Measurements from ENCODE around the gene AOC2.
A peak's percentile ranks its signal among the peaks of the same experiment; 100 is the strongest.

The AOC2 gene, protein sequence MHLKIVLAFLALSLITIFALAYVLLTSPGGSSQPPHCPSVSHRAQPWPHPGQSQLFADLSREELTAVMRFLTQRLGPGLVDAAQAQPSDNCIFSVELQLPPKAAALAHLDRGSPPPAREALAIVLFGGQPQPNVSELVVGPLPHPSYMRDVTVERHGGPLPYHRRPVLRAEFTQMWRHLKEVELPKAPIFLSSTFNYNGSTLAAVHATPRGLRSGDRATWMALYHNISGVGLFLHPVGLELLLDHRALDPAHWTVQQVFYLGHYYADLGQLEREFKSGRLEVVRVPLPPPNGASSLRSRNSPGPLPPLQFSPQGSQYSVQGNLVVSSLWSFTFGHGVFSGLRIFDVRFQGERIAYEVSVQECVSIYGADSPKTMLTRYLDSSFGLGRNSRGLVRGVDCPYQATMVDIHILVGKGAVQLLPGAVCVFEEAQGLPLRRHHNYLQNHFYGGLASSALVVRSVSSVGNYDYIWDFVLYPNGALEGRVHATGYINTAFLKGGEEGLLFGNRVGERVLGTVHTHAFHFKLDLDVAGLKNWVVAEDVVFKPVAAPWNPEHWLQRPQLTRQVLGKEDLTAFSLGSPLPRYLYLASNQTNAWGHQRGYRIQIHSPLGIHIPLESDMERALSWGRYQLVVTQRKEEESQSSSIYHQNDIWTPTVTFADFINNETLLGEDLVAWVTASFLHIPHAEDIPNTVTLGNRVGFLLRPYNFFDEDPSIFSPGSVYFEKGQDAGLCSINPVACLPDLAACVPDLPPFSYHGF

DNA sequence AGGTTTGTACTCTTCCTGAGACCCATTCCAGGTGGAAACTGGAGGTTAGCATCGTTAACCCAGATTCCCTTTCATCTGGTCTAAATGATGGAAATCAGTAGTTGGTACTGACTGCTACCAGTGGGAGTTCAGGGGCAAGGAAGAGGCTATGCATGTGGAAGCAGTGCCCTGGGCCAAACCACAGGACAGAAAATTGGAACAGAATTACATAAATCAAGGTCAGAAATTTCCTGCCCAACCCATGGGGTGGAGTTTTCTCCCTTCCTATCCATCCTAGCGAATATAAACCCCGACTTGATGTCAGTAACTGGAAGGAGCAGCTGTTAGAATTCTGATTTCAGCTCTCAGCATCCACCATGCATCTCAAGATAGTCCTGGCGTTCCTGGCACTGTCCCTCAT is at the start of gene AOC2:
AOC2 (plus strand) TSS at position 310 of the 400 bp plus-strand sequence; CDS start at position 357, 47 bp downstream.
- DNase-seq (ENCODE audit: low read depth), result no peak

DNA sequence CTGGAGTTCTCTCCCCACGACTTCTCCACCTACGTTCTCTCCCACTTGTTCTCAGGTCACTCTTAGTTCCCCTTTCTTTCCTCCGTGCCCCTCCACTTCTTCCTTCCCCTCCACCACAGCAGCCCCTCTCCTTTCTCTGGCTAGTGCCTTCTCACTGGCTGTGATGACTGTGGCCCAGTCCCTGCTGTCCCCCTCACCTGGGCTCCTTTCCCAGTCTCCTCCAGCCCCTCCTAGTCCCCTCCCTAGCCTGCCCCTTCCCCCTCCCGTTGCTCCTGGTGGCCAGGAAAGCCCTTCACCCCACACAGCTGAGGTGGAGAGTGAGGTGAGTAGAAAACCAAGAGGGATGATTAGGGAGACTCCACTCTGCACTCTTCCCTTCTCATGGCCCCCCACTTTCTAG is 49.3 kb upstream of the AOC2 start:
- no peak for DNase-seq (ENCODE audit: low read depth)

DNA sequence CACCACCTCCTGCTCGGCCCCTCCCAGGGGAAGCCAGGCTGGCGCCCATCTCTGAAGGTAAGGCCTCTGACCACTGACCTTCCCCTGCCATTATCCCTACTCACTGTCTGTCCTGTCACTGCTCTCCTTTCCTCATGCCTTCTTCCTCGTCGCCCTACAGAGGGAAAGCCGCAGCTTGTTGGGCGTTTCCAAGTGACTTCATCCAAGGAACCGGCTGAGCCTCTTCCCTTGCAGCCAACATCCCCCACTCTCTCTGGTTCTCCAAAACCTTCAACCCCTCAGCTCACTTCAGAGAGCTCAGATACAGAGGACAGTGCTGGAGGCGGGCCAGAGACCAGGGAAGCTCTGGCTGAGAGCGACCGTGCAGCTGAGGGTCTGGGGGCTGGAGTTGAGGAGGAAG is 48.9 kb upstream of the AOC2 start:
- no peak for DNase-seq (ENCODE audit: low read depth)

DNA sequence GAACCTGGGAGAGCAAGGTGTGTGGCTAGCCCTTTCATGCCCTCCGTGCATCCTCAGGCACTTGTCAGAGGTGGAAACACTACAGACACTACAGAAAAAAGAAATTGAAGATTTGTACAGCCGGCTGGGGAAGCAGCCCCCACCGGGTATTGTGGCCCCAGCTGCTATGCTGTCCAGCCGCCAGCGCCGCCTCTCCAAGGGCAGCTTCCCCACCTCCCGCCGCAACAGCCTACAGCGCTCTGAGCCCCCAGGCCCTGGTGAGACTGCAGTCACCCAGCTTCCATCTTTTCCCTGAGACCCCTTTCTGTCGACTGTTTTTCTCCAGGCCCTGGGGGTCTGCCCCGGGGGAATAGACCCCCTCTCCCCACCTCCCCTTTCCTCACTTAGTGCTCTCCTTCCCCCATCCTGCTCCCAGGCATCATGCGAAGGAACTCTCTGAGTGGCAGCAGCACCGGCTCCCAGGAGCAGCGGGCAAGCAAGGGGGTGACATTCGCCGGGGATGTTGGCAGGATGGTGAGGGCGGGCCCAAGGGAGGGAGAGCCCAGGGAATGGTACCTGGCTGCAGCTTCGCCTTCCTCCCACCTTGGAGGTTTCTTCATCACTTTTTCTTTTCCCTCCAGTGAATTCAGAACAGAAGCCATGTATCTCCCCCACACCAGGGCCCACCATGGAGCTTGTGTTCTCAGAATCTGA is 48.2 kb upstream of the AOC2 start:
- DNase-seq (ENCODE audit: low read depth), result no peak

DNA sequence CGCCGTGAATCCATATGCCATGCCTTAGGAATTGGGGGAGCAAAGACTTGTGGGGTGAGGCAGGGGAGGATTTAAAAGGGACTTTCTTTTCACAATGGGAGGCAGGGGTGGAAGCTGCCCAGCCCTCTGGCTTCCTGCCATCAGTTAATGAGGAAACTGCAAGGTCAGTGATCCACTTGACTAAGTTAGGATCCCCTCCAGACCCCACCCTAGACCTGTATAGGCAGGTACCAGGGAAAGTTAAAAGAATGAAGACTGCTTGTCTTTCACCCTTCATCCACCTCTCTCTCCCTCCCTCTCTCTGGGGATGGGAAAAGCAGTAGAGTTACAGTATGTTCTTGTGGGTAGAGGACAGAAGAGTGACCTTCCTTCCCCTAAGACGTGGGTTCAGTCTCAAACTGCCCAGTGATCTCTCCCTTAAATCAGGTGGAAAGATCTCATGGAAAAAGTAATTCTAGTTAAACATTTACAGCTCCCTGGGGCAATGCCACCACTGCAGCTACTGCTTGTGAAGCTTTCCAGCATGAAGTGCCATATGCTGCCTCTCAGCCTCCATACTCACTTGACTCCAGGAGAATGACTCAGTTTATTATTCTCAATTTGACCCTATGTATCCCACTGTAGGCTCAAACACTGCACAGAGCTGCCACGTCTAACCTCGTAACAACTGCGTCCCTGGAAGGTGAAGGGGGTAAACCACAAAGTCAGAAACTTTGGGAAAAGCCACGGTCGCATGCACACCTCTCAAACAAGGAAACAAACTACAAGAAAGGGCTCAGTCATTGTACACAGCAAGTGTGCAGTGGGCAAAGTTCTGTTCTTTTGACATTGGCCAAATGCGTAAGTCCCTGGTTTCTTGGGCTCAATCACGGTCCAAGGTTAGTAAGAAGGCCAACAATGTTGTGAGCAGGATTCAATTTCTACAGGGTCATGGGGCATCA is 47.0 kb upstream of the AOC2 start:
- DNase-seq (ENCODE audit: low read depth), result no peak

DNA sequence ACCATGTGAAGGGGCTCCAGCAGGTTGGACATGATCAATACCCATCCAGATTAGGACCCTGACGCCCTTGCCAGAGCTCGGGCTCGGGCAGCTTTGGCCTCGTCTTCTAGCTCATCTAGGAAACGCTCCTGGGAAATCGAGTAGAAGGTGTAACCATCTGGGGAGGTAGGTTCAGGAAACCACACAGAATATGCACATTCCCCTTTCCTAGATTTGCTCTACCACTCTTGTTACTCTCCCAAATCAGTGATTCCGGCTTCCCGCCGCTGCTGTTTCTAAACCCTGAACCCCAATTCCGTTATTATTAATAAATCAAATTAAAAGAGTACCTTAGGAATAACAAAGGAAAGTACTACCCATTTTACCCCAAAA is 46.4 kb upstream of the AOC2 start:
- DNase-seq (ENCODE audit: low read depth), result no peak

DNA sequence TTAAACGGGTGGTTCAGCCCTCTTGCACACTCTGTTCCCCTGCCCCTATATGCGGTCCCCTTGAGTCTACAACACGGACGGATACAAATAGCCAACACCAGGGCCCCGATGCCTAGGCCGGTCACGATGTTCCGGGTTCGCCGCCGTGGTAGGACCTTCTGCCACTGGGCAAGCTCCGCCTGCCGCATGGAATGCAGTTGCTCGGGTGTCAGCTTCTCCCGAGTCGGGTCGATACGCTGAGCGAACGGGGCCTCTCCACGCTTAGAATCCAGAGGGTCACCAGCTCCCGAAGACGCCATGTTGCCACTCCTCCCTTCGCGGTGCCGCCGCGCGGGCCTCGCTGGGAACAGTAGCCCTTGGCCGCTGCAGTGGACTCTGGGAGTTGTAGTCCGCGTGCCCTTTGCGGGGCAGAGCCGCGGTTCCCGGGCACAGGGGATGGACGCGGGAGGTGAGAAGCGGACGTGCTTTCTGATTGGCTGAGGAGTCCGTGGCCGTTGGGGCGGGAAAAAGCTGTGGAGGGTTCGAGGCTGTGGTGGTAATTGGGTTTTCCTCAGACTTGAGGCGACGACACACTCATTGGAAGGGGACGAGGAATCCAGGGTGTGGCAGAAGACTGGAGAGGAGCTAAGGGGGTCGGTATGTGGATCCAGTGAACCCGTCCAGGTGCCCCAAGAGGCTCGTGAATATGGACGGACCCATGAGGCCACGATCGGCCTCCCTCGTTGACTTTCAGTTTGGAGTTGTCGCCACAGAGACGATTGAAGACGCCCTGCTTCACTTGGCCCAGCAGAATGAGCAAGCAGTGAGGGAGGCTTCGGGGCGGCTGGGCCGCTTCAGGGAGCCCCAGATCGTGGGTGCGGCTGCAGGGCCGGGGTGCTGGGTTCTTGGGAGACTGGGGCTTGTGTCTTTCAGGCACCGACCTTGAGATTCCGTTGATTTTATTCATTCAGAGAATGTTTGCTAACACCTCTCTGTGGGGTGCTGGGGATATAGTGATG is 45.7 kb upstream of the AOC2 start, which contains the start of the genes CNTD1 and COA3:
CNTD1 (plus strand) TSS at position 479 of the 998 bp plus-strand sequence; CDS start at position 686, 207 bp downstream.
COA3 (minus strand) TSS at position 322 of the 998 bp plus-strand sequence; CDS start at position 299, 23 bp downstream.
- peak; percentile 67 for DNase-seq (ENCODE audit: low read depth)

DNA sequence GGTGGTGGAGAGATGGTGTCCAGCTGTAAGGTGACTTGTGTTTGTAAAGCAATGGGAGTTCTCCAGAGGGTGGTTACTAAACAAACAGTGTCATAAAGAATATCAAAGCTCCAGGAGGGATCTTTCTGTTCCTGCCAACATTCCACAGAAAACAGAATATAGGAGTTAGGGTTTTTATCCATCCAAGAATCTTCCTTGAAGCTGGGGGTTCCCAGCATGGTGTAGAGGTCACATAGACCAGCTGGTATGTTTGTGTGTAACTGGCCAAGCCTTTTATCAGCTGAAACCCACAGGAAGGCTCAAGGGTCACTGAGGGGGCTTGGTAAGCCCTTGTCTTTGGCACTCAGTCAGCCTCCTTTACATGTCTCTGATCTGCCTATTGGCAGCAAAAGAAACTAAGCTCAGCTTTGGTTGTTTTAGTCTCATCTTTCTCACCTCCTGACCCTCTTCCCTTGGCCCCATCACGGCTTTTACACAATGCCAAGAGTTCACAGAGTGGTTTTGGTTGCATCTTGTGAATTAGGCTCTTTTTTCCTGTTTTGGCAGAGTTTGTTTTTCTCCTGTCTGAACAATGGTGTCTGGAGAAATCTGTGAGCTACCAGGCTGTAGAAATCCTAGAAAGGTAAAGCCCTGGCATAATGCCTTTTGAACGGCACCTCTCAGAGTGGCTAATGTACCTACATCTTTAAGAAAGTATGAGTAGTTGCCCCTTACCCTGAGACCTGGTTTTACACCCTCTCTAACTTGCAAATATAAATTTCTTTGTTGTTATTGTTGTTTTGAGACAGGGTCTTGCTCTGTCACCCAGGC is 41.1 kb upstream of the AOC2 start:
- no peak for DNase-seq (ENCODE audit: low read depth)

DNA sequence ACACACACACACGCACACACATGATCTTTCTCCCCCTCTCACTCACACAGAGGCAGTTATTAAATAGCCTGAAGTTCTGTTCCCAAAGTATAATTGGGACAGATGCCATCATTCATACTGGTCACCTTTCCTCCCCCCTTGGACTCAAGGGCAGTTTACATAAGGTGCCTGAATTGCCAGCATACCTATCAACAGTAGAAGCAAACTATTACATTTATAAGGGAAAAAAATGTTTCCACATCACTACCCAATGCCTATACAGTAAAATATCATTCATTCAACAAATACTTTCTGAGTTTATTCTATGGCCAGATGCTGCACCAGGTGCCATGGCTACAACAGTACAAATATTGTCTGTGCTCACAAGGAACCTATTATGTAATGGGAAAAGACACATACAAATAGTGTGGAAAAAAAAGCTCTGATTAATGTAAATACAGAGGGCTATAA is 39.4 kb upstream of the AOC2 start:
- no peak for DNase-seq (ENCODE audit: low read depth)

DNA sequence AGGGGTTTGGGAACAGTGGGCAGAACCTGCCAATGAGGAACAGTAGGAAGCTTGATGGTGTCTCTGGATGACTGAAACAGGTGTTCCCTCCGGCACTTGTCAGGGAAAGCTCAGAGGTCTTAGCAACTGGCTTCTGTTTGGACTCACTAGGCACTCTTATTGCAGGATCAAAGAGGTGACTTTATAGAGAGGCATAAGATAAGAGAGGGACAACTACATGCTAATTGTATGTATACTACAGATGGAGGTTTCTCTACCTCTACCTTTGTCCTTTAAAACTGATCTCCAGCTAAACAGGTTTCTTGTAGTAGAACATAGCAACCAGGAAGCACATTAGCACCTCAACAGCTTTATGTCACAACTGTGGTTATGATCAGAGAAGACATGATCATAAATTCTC is 38.1 kb upstream of the AOC2 start:
- DNase-seq (ENCODE audit: low read depth), result no peak

DNA sequence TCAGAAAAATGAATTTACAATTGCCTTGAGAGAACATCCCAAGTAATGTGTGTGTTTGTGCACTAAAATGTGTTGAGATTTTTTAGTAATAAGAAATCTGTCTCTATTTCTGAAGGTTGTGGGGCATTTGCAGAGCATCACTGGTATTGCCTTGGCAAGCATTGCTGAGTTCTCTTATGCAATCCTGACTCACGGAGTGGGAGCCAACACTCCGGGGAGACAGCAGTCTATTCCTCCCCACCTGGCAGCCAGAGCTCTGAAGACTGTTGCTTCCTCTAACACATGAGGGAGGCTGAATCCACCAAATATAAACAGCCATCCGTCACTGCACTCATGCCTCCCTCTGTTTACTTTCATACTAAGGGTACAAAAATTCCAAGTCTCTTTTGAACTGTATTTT is 35.1 kb upstream of the AOC2 start:
- DNase-seq (ENCODE audit: low read depth), result peak; percentile 61

DNA sequence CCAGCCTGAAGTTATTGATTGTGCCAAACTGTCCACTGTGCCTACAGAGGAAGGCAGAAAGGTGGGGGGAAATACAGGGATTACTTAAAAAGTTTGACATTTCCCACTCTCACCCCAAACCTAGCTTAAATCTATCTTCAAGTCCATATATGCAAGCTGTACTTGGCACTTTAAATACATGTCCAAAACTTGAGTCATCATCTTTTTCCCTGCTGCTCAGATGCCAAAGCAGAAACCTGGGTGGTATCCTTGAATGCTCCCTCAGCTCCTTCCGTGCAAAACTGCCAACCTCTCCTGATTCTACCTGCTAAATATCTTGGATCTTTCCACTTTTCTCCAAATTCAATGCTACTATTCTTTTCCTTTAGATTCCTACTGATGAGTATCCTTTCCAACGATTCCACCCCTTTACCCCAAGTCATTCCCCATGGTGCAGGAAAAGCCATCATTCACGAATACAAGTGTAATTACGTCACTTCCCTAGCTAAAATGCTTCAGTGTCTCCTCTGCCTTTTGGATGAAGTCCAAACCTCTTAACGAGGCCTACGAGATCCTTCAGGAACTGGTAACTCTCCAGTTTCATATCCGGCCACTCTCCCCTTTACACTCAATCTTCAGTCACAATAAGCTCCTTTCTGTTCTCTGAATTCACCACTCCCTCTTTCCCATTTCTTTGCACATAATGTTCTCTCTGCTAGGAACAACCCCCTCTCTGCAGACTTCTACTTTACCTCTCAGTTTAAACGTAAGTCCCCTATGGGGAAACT is 29.6 kb upstream of the AOC2 start:
- DNase-seq (ENCODE audit: low read depth), result peak; percentile 23

DNA sequence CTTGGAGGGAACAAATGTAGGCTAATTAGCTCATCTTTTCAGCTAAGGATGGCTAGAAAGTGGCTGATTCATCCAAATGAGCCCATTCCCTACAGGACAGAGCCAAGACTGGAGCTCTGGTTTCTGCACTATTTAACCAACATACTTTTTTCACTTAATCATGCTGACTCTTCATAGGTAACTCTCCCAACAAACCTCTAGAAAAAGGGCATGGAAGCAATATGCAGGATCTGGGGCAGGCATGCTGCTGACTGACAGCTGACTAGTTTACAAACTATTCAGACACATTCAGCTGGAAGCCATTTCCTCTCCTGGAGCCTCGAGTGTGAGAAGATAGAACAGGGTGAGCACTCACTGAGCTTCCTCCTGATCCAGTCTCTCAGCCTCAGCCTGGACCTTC is 26.5 kb upstream of the AOC2 start:
- no peak for DNase-seq (ENCODE audit: low read depth)

DNA sequence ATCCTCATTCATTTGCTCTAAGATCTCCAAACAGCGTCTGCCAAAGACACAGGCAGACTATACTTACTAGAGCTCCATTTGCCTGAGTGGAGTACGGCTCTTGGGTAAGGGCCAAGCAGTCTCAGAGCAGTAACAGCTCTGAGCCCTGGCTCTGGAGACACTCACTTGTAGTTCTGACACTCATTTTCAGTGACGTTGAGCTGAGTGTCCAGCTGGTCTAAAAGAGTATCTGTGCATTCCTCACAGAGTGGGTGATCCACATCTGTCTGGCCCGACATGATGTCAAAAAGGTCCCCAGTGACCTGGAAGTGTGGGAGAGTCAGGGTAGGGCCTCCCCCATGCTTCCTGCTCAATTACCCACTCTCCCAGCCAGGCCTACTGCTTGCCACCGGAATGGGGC is 26.0 kb upstream of the AOC2 start:
- no peak for DNase-seq (ENCODE audit: low read depth)

DNA sequence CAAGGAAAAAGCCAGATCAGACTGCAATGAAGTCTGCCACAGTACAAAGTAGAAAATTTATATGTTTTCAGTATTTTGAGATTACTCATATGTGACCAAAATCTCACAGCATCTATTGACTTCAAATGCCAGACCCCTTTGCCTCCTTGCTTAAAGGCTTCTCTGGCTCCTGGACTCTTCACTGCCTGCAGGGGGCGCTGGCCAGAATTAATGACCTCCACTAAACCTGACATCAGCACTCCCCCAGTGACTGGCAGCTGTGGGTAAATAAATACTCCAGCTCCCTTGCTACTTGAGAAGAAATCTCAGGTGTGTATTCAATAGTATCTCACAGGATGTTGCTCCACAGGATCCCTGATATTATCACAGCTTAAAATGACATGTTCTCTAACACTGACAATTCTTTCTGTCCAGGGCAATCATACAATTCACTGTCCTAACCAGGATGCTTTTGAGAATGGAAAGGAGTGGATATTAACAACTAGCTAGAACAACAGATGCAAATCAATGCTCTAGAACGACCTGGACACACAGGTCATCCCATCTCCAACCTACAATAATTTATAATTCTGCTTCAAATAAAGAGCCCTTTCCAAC is 24.3 kb upstream of the AOC2 start:
- no peak for DNase-seq (ENCODE audit: low read depth)

DNA sequence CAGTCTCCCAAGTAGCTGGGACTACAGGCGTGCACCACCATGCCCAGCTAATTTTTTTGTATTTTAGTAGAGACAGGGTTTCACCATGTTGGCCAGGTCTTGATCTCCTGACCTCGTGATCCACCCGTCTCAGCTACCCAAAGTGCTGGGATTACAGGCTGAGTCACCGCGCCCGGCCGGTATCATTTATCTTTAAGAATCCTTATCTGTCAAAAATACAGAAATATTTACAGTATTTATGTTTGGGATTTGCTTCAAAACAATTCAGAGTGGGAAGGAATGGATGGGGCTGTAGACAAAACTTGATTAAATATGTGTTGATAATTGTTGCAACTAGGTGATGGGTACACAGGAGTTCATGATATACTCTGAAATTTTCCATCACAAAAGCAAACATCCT is 23.2 kb upstream of the AOC2 start:
- DNase-seq (ENCODE audit: low read depth), result no peak

DNA sequence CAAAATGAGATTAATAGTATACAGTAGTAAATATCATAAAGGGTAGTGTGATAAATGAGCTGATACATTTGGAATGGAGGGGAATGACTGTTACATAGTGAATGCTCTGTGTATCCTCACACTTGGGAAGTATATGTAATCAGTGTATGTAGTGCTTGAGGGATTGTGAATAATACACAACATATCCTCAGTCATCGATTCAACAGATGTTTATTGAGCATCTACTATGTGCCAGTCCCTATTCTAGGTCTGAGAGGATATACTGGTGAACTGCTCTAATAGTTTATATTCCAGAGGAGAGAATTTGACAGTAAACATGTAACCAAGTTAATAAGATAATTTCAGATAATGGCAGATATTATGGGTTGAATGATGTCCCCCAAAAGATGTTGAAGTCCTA is 16.9 kb upstream of the AOC2 start:
- DNase-seq (ENCODE audit: low read depth), result no peak

DNA sequence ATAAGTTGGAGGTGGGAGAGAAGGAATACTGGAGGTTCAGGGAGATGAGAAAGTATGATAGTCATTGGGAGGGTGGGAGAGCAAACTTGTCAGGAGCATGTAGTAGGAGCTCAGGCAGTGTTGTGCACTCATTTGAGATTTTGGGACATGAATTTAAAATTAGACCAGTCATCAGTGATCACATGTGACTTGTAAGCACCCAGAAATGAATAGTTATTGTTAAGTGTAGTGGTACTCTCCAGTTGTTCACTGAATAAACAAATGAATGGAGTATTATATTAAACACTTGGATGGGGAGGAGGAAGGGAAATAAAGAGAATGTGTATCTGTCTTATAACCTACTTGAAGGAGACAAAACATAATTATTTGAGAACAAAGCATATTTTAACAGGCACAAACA is 13.4 kb upstream of the AOC2 start:
- no peak for DNase-seq (ENCODE audit: low read depth)
